ENCODE data around the gene PDGFA. TPM values are rescaled to one million over a fixed set of nuclear protein-coding genes. Genes with fewer than 3 reads are reported as not detected.

The PDGFA gene
- polyA plus RNA-seq, 3 donors from 2014 or later: 0.29 to 0.59 TPM; not detected in 1

DNA sequence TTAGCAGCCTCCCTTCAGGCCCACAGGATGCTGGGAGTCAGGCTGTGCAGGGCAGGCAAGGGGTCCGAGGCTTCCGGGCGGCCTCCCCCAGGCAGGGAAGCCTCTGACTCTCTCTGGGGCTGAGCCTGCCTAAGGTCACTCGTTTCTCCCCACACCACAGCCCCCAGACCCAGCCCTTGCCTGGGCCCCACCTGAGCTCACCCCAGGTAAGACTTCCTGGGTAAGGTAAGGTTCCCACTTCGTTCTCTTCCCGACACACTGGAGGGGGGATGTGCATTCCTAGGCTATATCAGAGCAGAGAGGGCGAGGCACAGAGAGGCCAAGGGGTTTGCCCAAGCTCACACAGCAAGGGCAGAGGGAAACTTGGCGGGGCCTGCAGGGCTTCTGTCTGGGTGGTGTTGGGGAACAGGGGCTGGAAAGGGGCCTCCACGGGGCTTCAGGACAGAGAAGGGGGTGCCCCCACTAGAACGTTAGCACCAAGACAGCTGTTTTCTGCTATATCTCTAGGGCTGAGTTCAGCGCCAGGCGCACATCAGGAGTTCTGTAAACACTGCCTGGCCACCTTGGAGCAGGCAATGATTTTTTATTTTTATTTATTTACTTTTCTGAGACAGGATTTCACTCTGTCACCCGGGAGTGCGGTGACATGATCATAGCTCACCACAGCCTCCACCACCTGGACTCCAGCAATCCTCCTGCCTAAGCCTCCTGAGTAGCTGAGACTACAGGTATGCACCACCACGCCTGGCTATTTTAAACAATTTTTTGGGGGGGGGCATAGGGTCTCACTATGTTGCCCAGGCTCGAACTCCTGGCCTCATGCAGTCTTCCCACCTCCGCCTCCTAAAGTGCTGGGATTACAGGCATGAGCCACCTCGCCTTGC is 24.9 kb upstream of the PDGFA start:
- peaks cover 0 to 4% (median 0%) of the 10 kb centered on the region in 3 donors for H3K36me3 Mint-ChIP-seq
- no peak overlapping the region for H3K4me3 Mint-ChIP-seq
- H3K27ac Mint-ChIP-seq: no peak overlapping the region
- no peak for DNase-seq
- H3K27me3 Mint-ChIP-seq (ENCODE audit: low read depth in 3 of 3): peaks cover 0 to 1% (median 0%) of the 10 kb centered on the region in 3 donors
- H3K9me3 Mint-ChIP-seq: peaks cover 0 to 2% (median 0%) of the 10 kb centered on the region in 6 donors
- H3K4me1 Mint-ChIP-seq: peaks cover 0 to 1% of the 10 kb centered on the region in 2 donors

DNA sequence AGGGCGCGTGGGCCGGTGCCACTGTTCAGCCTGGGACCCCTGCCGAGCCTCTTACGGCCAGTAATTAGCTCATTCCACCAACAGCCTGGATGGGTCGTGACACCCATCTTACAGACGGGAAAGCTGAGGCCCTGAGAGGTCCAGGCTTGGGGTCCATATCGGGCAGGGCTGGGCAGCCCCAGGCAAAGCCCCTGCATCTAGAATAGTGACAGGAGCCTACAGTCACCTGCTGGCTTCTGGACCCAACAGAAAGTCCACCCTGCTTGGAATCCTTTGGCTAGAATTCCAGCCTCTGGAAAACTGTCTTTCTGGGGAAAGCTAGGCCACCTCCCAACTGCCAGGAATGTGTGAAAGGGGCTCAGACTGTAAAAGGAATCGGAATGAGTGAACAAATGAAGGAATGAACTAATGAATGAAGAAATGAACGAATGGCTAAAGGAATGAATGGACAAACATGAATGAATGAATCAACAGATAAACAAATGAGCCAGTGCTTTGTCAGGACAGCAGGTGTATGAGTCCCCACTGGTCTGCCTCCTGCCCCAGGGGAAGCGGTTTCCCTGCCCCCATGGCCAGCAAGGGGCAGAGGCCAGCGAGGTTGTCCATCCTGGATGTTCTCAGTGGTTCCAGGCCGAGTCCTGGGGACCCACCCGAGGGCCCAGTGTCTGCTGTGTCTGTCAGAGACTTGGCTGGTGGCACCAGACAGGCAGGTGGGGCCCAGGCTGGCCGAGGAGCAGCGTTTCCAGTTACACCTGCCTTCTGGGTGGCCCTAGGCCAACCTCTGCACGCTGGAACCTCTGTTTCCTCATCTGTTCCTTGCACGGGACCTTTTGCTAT is 24.1 kb upstream of the PDGFA start:
- Mint-ChIP-seq H3K36me3 (peaks cover 0 to 4% (median 0%) of the 10 kb centered on the region in 3 donors), H3K4me1 (peaks cover 0 to 1% of the 10 kb centered on the region in 2 donors), H3K9me3 (peaks cover 0 to 2% (median 0%) of the 10 kb centered on the region in 6 donors), H3K27ac (peak overlapping the region in 1 of 6 donors; percentile 49), H3K4me3 (no peak overlapping the region), H3K27me3 (ENCODE audit: low read depth in 3 of 3) (peaks cover 0 to 1% (median 0%) of the 10 kb centered on the region in 3 donors)
- DNase-seq: no peak

DNA sequence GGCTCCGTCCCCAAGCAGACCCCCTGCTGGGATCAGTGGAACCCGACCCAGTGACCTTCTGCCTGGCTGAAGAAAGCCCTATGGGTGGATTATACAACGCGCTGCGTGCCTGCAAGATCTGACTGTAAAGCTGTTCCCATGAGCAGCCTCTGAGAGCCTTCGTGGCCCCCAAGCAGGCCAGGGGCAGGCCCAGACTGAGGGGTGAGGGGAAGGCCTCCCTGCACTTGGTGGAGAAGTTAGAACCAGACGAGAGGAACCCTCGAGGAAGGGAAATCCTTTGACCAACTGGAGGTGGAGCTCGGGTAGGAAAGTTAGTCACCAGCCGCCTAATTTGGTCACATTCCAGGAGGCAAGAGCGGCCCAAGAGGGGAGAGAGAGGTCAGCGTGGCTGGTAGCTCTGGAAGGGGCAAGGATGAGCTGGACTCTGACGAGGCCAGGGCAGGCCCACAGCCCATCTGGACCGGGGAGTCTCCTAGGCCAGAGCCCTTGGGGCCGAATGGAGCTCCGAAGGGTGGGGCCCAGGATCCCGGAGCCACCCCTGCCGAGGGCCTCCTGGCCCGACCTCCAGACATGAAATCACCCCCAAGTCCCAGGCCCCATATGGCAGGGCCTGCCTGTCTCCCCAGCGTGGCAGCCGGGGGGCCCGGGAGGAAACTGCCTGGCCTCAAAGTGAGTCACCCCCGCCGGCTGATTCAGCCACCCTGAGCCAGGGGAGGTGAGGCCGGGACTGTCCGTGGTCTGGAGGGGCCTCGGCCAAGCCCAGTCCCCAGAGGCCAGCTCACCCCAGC is 23.3 kb upstream of the PDGFA start:
- H3K9me3 Mint-ChIP-seq: peaks cover 0 to 2% (median 0%) of the 10 kb centered on the region in 6 donors
- H3K27me3 Mint-ChIP-seq (ENCODE audit: low read depth in 3 of 3): peaks cover 0 to 1% (median 0%) of the 10 kb centered on the region in 3 donors
- peaks cover 0 to 1% of the 10 kb centered on the region in 2 donors for H3K4me1 Mint-ChIP-seq
- H3K4me3 Mint-ChIP-seq: no peak overlapping the region
- peaks cover 0 to 4% (median 0%) of the 10 kb centered on the region in 3 donors for H3K36me3 Mint-ChIP-seq
- H3K27ac Mint-ChIP-seq: no peak overlapping the region
- no peak for DNase-seq

DNA sequence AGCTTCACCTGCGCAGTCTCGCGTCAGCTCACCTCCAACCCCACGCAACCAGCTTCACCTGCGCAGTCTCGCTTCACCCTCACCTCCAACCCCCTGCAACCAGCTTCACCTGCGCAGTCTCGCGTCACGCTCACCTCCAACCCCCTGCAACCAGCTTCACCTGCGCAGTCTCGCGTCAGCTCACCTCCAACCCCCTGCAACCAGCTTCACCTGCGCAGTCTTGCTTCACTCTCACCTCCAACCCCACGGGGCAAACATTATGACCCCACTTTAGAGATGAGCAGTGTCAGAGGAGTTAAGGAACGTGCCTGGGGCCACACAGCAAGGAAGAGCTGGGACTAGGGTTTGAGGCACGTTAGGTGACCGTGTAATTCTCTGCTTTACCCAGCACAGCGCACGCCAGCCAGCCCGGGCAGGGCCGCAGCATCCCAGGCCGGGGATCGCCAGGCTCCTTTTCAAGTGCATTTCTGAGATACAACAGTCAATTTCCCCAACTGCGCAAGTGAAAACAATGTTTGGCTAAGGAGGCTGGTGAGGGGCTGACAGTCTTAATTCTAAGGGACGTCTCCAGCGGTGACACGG is 22.6 kb upstream of the PDGFA start:
- H3K9me3 Mint-ChIP-seq: peaks cover 0 to 2% (median 0%) of the 10 kb centered on the region in 6 donors
- no peak for DNase-seq
- H3K27me3 Mint-ChIP-seq (ENCODE audit: low read depth in 3 of 3): peaks cover 0 to 1% (median 0%) of the 10 kb centered on the region in 3 donors
- peaks cover 0 to 4% (median 0%) of the 10 kb centered on the region in 3 donors for H3K36me3 Mint-ChIP-seq
- H3K4me1 Mint-ChIP-seq: peaks cover 0 to 1% of the 10 kb centered on the region in 2 donors
- no peak overlapping the region for H3K4me3 Mint-ChIP-seq
- H3K27ac Mint-ChIP-seq: no peak overlapping the region

GRCh38 chr7:541661-542060 is 22.0 kb upstream of the PDGFA start:
- Mint-ChIP-seq H3K27me3 (ENCODE audit: low read depth in 3 of 3) (peaks cover 0 to 1% (median 0%) of the 10 kb centered on the region in 3 donors), H3K9me3 (peaks cover 0 to 2% (median 0%) of the 10 kb centered on the region in 6 donors), H3K27ac (no peak overlapping the region), H3K4me3 (no peak overlapping the region), H3K36me3 (peaks cover 0 to 4% (median 0%) of the 10 kb centered on the region in 3 donors), H3K4me1 (peaks cover 0 to 1% of the 10 kb centered on the region in 2 donors)
- DNase-seq: no peak

- Mint-ChIP-seq H3K4me1 (peaks cover 0 to 1% of the 10 kb centered on the region in 2 donors), H3K27me3 (ENCODE audit: low read depth in 3 of 3) (peaks cover 0 to 1% (median 0%) of the 10 kb centered on the region in 3 donors), H3K36me3 (peaks cover 0 to 4% (median 0%) of the 10 kb centered on the region in 3 donors), H3K27ac (no peak overlapping the region), H3K4me3 (no peak overlapping the region), H3K9me3 (peaks cover 0 to 2% (median 0%) of the 10 kb centered on the region in 6 donors)
- DNase-seq: no peak
Measured at GRCh38 chr7:540997-541396, 21.4 kb upstream of the PDGFA start.

GRCh38 chr7:540579-540978 is 20.9 kb upstream of the PDGFA start:
- peaks cover 0 to 1% (median 0%) of the 10 kb centered on the region in 3 donors for H3K27me3 Mint-ChIP-seq (ENCODE audit: low read depth in 3 of 3)
- peaks cover 0 to 2% (median 0%) of the 10 kb centered on the region in 6 donors for H3K9me3 Mint-ChIP-seq
- no peak overlapping the region for H3K4me3 Mint-ChIP-seq
- H3K4me1 Mint-ChIP-seq: peaks cover 0 to 1% of the 10 kb centered on the region in 2 donors
- peaks cover 0 to 4% (median 0%) of the 10 kb centered on the region in 3 donors for H3K36me3 Mint-ChIP-seq
- no peak for DNase-seq
- H3K27ac Mint-ChIP-seq: no peak overlapping the region

- Mint-ChIP-seq H3K4me3 (no peak overlapping the region), H3K36me3 (no peaks in the 10 kb centered on the region), H3K4me1 (peaks cover 0 to 1% of the 10 kb centered on the region in 2 donors), H3K27ac (no peak overlapping the region), H3K27me3 (ENCODE audit: low read depth in 3 of 3) (peaks cover 0 to 1% (median under 1%) of the 10 kb centered on the region in 3 donors), H3K9me3 (peaks cover 0 to 2% (median 0%) of the 10 kb centered on the region in 6 donors)
- DNase-seq: no peak
Measured at GRCh38 chr7:539731-540411, 20.2 kb upstream of the PDGFA start.

GRCh38 chr7:538764-539685 is 19.4 kb upstream of the PDGFA start:
- H3K4me1 Mint-ChIP-seq: peaks cover 0 to 1% of the 10 kb centered on the region in 2 donors
- H3K27me3 Mint-ChIP-seq (ENCODE audit: low read depth in 3 of 3): peaks cover 0 to 2% (median 1%) of the 10 kb centered on the region in 3 donors
- no peak for DNase-seq
- H3K9me3 Mint-ChIP-seq: peaks cover 0 to 2% (median 0%) of the 10 kb centered on the region in 6 donors
- no peak overlapping the region for H3K4me3 Mint-ChIP-seq
- H3K27ac Mint-ChIP-seq: no peak overlapping the region
- no peaks in the 10 kb centered on the region for H3K36me3 Mint-ChIP-seq

- peaks cover 0 to 1% of the 10 kb centered on the region in 2 donors for H3K4me1 Mint-ChIP-seq
- H3K4me3 Mint-ChIP-seq: no peak overlapping the region
- H3K27me3 Mint-ChIP-seq (ENCODE audit: low read depth in 3 of 3): peaks cover 0 to 2% (median 0%) of the 10 kb centered on the region in 3 donors
- no peak for DNase-seq
- H3K9me3 Mint-ChIP-seq: peaks cover 0 to 2% (median 0%) of the 10 kb centered on the region in 6 donors
- no peak overlapping the region for H3K27ac Mint-ChIP-seq
- H3K36me3 Mint-ChIP-seq: no peaks in the 10 kb centered on the region
Measured at GRCh38 chr7:537911-538634, 18.4 kb upstream of the PDGFA start.

- Mint-ChIP-seq H3K9me3 (peaks cover 0 to 2% (median 0%) of the 10 kb centered on the region in 6 donors), H3K27me3 (ENCODE audit: low read depth in 3 of 3) (peaks cover 0 to 5% (median 0%) of the 10 kb centered on the region in 3 donors), H3K27ac (no peak overlapping the region), H3K4me3 (no peak overlapping the region), H3K36me3 (no peaks in the 10 kb centered on the region), H3K4me1 (peaks cover 0 to 1% of the 10 kb centered on the region in 2 donors)
- DNase-seq: no peak
Measured at GRCh38 chr7:536231-536630, 16.6 kb upstream of the PDGFA start.
